ENCODE data around the gene CXCL12.

Gene CXCL12

DNA sequence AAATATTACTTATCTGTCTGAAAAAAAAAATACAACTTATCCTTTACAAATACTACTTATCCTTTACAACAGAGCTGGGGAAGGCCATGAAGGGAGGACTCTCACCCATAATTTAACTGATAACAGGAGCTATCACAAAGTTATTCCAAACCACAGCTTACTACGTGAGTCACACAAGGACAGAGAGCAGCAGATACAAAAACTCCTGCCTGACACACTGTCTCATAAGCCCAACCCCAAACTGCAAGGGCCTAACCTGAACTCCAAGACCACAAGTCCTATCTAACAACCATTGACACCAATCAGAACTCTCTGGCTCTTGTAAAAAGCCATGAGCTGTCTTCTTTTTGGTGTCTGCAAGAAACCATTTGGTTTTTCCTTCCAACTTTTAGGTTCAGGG, 28.5 kb upstream of the CXCL12 start:
- Mint-ChIP-seq H3K27ac (no peak overlapping the region), H3K27me3 (peaks cover 18% of the 10 kb centered on the region), H3K4me1 (no peaks in the 10 kb centered on the region), H3K4me3 (no peak overlapping the region), H3K9me3 (no peaks in the 10 kb centered on the region), H3K36me3 (no peaks in the 10 kb centered on the region)

DNA sequence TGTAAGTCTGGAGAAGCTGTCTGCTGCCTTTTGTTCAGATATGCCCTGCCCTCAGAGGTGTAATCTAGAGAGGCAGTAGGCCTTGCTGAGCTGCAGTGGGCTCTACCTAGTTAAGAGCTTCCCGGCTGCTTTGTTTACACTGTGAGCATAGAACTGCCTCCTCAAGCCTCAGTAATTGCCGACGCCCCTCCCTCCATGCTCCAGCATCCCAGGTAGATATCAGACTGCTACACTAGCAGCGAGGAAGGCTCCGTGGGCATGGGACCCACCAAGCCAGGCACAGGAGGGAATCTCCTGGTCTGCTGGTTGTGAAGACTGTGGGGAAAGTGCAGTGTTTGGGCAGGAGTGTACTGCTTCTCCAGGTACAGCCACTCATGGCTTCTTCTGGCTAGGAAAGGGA, 26.4 kb upstream of the CXCL12 start:
- no peaks in the 10 kb centered on the region for H3K4me1 Mint-ChIP-seq
- no peaks in the 10 kb centered on the region for H3K9me3 Mint-ChIP-seq
- H3K27ac Mint-ChIP-seq, result no peak overlapping the region
- H3K4me3 Mint-ChIP-seq, result no peak overlapping the region
- peaks cover 12% of the 10 kb centered on the region for H3K27me3 Mint-ChIP-seq
- H3K36me3 Mint-ChIP-seq, result no peaks in the 10 kb centered on the region

DNA sequence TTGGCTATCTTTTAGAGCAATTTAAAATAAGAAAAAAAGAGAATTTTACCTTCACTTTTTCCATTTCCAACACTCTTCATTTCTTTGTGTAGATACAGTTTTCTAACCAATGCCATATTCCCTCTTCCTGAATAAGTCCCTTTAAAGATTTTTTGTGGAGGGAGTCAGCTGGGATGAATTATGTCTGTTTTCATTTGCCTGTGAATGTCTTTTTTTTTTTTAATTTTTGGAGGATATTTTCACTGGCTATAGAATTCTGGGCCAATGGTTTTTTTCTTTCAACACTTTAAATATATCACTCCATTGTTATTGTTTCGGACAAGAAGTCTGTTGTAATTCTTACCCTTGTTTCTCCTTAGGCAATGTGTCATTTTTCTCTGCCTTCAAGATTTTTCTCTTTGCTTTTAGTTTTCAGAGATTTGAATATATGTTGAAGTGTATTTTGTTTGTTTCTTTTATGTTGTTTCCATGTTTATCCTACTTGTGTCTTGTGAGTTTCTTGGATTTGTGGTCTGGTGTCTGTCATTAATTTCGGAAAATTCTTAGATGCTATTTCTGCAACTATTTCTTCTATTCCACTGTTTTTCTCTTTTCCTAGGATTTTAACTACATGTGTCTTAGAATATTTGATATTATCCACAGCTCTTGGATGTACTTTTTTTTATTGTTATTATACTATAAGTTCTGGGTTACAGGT, 20.0 kb upstream of the CXCL12 start:
- Mint-ChIP-seq H3K27ac (no peak overlapping the region), H3K36me3 (no peaks in the 10 kb centered on the region), H3K9me3 (no peaks in the 10 kb centered on the region), H3K4me1 (no peaks in the 10 kb centered on the region), H3K4me3 (no peak overlapping the region), H3K27me3 (peaks cover 8% of the 10 kb centered on the region)

DNA sequence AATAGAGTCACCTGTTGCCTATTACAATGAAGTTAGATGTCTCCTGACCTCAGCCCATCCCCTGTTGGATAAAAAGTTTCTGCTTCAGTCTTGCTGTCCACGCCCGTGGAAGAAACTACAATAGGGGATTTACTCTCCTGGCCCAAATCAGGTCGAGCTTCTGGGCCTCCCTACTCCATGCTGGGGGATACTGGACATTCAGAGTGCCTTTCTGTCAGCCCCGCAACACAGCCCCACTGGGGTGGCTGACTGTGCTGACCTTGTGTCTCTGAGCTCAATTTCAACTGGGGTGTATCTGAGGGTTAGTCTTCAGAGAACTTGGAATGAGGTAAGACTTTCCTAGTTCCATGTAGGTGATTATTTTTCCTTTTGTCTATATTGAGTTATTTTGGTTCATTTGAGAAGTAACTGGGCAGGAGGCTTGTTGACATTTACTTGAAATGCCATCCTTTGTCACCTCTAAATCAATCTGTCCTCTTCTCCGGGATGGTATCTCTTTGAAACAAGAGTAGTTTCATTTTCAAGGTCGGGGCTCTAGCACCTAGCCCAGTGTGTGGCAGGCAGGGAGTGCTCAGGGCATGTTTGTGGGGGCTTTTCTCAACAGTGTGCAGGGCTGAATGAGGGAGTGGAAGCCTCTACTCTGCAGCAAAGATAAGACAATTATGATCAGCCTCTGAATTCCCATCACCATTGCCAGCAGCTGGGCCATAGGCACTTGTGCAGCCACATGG, 17.7 kb upstream of the CXCL12 start:
- H3K4me3 Mint-ChIP-seq, result no peak overlapping the region
- no peaks in the 10 kb centered on the region for H3K4me1 Mint-ChIP-seq
- H3K27me3 Mint-ChIP-seq, result peaks cover 6% of the 10 kb centered on the region
- H3K36me3 Mint-ChIP-seq, result no peaks in the 10 kb centered on the region
- H3K9me3 Mint-ChIP-seq, result no peaks in the 10 kb centered on the region
- no peak overlapping the region for H3K27ac Mint-ChIP-seq

DNA sequence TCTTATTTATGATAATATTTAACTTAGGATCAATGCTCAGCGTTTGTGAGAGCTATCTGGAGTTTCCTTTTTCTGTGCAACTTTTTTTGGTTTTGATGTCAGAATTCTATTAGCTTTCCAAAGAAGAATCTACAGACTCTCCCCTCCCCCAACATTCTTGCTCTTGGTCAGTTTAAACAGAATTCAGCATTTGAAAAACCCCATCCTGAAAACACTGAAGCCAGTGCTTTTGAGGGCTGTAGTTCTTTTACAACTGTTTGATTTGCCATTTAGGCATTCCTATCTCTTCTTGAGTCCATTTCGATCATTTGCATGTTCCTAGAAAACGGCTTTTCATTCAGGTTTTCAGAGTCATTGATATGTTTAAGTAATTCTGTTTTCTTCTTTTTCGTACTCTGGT, 15.6 kb upstream of the CXCL12 start:
- Mint-ChIP-seq H3K36me3 (no peaks in the 10 kb centered on the region), H3K4me1 (no peaks in the 10 kb centered on the region), H3K27ac (no peak overlapping the region), H3K9me3 (no peaks in the 10 kb centered on the region), H3K27me3 (peaks cover 8% of the 10 kb centered on the region), H3K4me3 (no peak overlapping the region)

DNA sequence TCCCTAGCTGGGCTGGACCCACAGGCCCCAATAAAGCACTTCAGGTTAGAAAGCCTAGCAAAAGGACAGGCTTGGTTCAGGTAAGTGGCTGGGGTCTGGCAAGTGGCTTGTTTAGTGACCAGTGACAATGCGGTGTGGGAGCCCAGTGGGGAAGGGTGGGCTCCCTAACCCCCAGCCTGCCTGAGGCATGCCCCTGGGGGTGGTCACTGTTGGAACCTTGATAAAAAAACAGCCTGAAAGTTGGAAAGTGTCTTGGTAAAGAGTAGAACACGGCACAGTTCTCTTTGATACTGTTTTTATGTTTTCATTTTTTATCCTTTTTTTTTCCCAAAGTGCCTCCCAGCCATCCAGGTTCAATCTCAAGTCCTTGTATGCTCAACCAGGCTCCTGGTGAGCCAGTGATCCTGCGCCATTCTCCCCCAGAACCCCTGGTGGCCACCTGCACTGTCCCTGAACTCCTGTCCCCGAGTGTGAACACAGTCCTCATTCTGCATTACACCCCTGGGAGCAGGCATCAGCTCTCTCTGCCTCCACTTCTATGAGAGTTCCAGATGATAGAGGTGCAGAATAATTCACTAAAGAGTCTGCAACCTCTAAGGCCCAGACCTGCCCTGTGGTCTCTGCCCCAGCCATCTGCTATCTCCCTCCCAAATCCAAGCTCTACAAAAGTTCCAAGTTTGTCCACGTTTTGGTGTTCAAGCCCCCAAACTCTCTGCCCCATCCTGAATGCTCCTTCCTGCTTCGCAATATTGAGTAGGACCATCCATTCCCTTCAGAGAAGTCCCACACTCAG, 15.0 kb upstream of the CXCL12 start:
- Mint-ChIP-seq H3K4me3 (no peak overlapping the region), H3K4me1 (no peaks in the 10 kb centered on the region), H3K27ac (no peak overlapping the region)

DNA sequence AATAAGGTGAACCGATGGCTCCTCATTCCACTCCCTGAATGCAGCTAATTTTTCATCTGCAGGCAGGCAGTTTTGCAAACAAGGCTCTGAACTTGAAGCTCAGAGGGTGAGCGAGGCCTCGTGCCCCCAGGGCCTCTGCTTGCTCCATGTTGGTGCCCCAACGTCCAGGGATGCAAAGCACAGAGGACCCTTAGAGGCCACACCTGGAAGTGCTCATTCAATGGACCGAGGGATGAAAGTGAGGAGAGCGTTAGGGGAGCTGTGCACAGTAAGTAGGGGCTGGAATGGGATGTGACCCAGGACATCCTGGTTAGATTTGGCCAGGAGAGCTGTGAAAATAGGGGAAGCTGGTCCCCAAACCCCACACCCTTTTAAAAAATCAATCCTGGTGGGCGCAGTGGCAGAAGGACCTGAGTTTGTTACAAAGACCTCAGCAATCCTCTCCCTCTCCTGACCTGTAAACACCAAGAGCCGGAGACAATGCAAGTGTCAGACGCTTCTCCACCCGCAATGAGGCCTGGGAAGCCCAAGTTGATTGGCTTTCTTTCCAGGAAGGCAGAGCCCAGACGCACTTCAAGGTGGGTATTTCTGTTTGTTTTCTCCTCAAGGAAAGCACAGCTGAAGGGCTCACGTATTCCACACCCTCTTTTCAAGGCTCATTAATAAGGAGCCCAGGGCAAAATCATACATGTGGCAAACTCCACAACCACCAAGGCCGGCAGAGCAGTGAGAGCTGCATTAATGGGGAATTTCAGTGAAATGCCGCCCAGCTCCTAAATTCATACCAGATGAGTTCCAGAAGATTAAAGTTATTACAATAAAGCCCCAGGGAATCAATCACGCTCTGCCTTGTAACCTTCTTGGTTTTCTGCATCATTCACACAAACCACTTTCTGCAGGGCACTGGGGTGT, 14.1 kb upstream of the CXCL12 start:
- H3K36me3 Mint-ChIP-seq, result no peaks in the 10 kb centered on the region
- no peaks in the 10 kb centered on the region for H3K4me1 Mint-ChIP-seq
- H3K4me3 Mint-ChIP-seq, result no peak overlapping the region
- peaks cover 9% of the 10 kb centered on the region for H3K27me3 Mint-ChIP-seq
- H3K9me3 Mint-ChIP-seq, result no peaks in the 10 kb centered on the region
- no peak overlapping the region for H3K27ac Mint-ChIP-seq

More for the DNA sequence above, 15.0 kb upstream of the CXCL12 start:
- H3K36me3 Mint-ChIP-seq, result no peaks in the 10 kb centered on the region
- H3K27me3 Mint-ChIP-seq, result peaks cover 9% of the 10 kb centered on the region
- H3K9me3 Mint-ChIP-seq, result no peaks in the 10 kb centered on the region

DNA sequence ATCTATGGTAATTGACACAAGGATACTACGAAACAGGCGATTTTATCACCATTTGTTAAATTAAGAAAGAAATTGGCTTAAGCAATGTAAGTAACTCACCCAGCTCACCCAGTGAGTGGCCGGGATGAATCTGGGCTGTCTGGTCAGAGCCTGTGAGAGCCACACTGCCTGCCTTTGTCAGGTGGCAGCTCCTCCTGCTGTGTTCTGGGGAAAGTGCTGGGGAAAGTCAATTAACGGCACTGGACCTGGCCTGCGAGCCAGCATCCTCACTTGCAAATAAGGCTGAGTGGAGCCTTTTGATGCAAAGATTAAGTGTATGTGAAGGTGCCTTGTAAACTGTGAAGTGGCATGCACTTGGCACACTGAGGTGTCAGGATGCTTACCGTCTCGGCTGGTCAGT, 13.4 kb upstream of the CXCL12 start:
- Mint-ChIP-seq H3K4me3 (no peak overlapping the region), H3K4me1 (no peaks in the 10 kb centered on the region), H3K27ac (no peak overlapping the region), H3K36me3 (no peaks in the 10 kb centered on the region), H3K27me3 (peaks cover 7% of the 10 kb centered on the region), H3K9me3 (no peaks in the 10 kb centered on the region)

DNA sequence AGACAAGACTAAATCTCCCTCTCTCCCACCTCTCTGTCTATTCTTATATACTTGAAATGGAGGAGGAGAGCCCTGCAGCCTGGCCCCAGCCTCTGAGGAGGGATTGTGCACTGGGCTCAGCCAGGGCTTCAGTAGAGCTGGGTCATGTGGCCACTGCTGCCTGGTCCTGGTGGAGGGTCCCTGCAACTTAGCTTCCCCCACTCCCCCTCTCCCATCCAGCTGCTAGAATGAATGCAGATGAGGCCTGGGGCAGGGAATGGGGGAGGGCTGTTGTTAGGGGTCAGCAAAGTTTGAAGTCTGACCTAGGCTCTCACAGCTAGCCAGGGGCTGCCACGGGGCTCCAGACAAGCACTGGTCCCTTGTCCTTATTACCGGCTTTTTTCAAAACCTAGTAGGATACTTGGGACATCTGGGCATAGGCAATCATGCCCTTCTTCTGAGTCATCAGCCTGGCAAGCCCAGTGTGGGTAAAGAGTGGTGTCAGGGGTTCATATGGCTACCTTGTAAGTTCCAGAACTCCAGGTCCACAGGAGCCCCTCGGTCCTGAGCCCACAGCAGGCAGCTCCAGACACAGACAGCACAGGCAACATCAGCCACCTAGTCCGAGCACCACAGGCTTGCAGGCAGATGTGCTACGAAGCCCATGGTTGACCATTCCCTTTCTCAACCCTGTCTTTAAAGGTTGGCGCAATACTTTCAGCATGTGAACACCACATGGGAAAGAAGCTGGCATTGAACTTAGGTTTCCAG, 12.8 kb upstream of the CXCL12 start:
- Mint-ChIP-seq H3K27ac (no peak overlapping the region), H3K9me3 (no peaks in the 10 kb centered on the region), H3K27me3 (peaks cover 6% of the 10 kb centered on the region), H3K36me3 (no peaks in the 10 kb centered on the region), H3K4me1 (no peaks in the 10 kb centered on the region), H3K4me3 (no peak overlapping the region)

DNA sequence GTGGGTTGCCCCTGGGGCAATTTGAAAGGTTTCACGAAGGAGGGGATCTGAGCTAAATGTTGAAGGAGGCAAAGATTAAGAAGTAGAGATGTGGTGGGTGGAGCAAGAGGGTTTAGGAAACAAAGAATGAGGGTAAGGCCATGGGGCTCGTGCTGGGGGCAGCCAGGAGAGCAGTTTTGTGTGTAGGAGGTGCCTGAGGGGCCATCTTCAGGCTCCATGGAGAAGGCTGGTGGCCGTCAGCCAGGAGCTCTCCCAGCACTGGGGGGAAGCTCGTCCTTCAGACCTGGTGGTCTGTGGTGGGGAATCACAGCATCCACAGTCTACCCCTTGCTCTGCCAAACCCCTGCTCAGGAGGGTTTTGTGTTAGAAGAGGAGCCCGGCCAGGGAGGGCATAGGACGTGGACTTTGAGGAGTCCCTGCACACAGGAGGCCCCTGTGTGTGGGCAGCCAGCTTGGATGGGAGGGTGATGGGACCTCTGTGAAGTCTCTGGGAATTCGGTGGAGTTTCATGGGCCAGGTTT, 11.8 kb upstream of the CXCL12 start:
- H3K27me3 Mint-ChIP-seq, result peaks cover 8% of the 10 kb centered on the region
- H3K27ac Mint-ChIP-seq, result no peak overlapping the region
- no peaks in the 10 kb centered on the region for H3K9me3 Mint-ChIP-seq
- no peaks in the 10 kb centered on the region for H3K36me3 Mint-ChIP-seq
- no peaks in the 10 kb centered on the region for H3K4me1 Mint-ChIP-seq
- no peak overlapping the region for H3K4me3 Mint-ChIP-seq

DNA sequence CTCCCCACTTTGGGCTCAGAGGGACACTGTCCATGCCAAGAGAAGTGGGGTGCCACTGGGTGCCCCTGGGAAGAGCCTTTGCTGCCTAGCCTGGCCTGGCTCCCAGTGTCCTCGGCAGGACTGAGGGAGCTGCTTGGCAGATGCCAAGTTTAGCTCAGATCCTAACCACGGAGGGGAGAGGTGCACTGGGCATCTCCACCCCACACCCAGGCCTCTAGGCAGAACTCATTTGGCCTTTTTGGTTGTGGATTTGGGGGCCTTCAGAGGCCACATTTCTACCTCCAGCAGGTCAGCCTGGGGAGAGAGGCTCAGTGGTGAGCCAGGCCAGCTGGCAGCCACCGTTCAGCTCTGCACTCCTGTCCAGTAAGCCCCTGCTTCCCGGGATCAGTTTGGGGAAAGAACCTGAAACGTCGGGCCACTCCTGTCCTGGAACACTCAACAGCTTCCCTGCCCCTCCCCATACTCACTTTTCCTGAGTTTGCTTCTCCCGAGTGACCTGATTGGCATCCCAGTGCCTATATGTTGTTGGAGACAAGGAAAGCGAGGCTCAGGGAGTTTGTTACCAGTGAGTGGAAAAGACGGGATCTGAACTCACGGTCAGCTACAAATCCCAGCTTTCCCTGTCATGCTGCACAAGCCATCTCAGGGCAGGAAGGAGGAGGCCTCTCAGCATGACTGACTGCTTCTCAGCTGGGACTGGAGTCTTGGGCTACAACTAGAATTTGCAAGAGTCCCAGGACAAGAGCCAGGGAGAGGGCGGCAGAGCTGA, 11.2 kb upstream of the CXCL12 start:
- Mint-ChIP-seq H3K9me3 (no peaks in the 10 kb centered on the region), H3K27ac (no peak overlapping the region), H3K27me3 (peaks cover 8% of the 10 kb centered on the region), H3K36me3 (no peaks in the 10 kb centered on the region), H3K4me3 (no peak overlapping the region), H3K4me1 (no peaks in the 10 kb centered on the region)

DNA sequence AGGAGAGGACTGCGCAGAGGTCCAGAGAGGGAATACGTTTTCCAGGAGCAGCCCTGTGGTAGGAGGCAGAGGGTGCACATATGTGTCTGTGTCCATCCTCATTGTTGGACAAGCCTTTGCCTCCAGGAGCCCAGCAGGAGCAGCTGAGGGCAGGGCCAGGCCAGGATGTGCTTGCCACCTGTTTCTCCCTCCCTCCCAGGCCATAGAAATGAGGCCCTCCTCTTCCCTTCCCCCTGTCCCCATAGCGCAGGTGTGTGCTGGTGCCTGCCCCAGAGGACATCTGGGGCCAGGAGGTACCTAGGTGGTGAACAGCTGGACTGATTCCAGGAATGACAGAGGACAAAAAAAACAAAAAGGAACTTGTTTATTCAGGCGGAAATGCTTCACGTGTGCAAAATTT, 10.5 kb upstream of the CXCL12 start:
- Mint-ChIP-seq H3K27ac (peak overlapping the region; percentile 43), H3K4me1 (no peaks in the 10 kb centered on the region), H3K36me3 (no peaks in the 10 kb centered on the region), H3K4me3 (no peak overlapping the region), H3K9me3 (no peaks in the 10 kb centered on the region), H3K27me3 (peaks cover 8% of the 10 kb centered on the region)

DNA sequence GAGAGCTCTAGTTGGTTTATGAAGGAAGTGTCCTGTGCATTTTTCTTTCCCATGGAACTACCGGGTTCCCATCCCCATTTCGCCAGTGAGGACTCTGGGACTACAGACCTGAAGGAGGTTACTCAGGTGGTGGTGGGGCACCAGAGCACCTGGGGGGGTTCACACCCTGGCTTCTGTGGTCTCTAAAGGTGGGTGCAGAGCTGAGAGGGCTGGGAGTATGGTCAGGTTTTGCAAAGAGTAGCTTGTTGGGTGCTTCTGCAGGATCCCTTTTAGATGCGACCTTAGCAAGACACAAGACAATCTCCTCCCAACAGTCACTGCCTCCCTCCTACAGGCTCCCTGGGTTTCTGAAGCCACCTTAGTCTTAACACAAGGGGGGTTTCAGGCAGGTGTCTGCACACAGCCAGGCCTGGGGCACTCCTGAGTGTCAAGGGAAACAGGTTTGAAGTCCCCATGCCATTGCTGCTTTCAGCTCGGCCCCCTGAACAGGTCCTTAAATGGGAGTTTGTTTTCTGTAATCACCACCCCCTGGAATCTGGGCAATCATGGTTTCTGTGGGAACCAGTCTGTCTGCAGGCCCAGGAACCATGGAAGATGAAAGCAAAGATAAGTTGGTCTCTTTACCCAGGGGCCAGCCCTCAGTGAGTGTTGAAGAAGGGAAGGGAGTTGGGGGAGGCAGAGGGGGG, 9.9 kb upstream of the CXCL12 start:
- no peaks in the 10 kb centered on the region for H3K4me1 Mint-ChIP-seq
- no peaks in the 10 kb centered on the region for H3K9me3 Mint-ChIP-seq
- H3K27me3 Mint-ChIP-seq, result peaks cover 8% of the 10 kb centered on the region
- H3K4me3 Mint-ChIP-seq, result no peak overlapping the region
- H3K36me3 Mint-ChIP-seq, result no peaks in the 10 kb centered on the region
- no peak overlapping the region for H3K27ac Mint-ChIP-seq
